Measurements from ENCODE around the gene MICAL2. TPM values are rescaled to one million over a fixed set of nuclear protein-coding genes. Genes with fewer than 3 reads are reported as not detected.

The MICAL2 gene
- total RNA-seq, 2 donors from 2014 or later: 194 TPM

DNA sequence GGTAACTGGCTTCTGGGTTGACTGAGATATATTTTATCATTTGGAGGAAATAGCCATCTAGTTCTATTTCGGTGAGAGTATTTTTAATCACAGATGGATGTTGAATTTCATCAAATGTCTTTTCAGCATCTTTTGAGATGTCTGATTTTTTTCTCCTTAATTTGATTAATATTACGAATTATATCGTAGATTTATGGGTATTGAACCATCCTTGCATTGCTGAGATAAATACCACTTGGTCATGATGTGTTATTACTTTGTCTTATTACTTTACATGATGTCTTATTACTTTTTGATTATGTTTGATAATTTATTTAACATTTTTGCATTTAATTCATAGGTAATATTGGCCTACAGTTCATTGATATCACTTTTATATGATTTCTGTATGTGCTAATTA lies 188.2 kb downstream of the MICAL2 start:
- TF ChIP-seq, protein P1, sequence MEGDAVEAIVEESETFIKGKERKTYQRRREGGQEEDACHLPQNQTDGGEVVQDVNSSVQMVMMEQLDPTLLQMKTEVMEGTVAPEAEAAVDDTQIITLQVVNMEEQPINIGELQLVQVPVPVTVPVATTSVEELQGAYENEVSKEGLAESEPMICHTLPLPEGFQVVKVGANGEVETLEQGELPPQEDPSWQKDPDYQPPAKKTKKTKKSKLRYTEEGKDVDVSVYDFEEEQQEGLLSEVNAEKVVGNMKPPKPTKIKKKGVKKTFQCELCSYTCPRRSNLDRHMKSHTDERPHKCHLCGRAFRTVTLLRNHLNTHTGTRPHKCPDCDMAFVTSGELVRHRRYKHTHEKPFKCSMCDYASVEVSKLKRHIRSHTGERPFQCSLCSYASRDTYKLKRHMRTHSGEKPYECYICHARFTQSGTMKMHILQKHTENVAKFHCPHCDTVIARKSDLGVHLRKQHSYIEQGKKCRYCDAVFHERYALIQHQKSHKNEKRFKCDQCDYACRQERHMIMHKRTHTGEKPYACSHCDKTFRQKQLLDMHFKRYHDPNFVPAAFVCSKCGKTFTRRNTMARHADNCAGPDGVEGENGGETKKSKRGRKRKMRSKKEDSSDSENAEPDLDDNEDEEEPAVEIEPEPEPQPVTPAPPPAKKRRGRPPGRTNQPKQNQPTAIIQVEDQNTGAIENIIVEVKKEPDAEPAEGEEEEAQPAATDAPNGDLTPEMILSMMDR (IDR thresholded peaks at IDR 0.05): no peak
- Histone ChIP-seq H3K9me3 (no peaks in the 10 kb centered on the region), H3K9ac (ENCODE audit: low read depth in 2 of 2, low read length in 2 of 2) (no peak overlapping the region), H3K4me1 (no peaks in the 10 kb centered on the region), H3K36me3 (no peaks in the 10 kb centered on the region), H3K27ac (no peak overlapping the region), H3K27me3 (no peaks in the 10 kb centered on the region), H3K4me3 (no peak overlapping the region)
- intact Hi-C loops (cut with DNase I): no loop called here
- no peak for DNase-seq

DNA sequence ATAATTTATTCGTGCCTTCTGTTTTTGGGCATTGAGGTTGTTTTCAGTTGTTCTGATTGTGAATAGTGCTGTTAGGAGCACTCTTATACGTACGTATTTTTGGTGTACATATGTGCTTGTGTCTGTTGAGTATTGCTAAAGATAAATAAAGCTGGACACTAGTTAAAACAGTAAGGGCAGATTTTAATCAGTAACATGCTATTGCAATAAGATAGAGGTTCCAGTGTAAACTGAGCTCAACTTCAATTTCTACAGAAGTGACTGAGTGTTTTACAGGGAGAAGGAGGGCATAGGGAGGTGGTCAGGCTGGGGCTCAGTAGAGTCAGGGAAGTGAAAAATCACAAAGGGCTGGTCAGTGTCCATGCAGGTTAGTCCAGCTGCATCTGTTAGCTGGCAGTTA lies 191.0 kb downstream of the MICAL2 start:
- Histone ChIP-seq H3K9me3 (no peaks in the 10 kb centered on the region), H3K9ac (ENCODE audit: low read depth in 2 of 2, low read length in 2 of 2) (no peak overlapping the region), H3K4me1 (no peaks in the 10 kb centered on the region), H3K27ac (no peak overlapping the region), H3K27me3 (no peaks in the 10 kb centered on the region), H3K36me3 (no peaks in the 10 kb centered on the region), H3K4me3 (no peak overlapping the region)
- intact Hi-C loops (cut with DNase I): no loop called here
- TF ChIP-seq, protein P1 (IDR thresholded peaks at IDR 0.05): no peak
- DNase-seq: no peak

DNA sequence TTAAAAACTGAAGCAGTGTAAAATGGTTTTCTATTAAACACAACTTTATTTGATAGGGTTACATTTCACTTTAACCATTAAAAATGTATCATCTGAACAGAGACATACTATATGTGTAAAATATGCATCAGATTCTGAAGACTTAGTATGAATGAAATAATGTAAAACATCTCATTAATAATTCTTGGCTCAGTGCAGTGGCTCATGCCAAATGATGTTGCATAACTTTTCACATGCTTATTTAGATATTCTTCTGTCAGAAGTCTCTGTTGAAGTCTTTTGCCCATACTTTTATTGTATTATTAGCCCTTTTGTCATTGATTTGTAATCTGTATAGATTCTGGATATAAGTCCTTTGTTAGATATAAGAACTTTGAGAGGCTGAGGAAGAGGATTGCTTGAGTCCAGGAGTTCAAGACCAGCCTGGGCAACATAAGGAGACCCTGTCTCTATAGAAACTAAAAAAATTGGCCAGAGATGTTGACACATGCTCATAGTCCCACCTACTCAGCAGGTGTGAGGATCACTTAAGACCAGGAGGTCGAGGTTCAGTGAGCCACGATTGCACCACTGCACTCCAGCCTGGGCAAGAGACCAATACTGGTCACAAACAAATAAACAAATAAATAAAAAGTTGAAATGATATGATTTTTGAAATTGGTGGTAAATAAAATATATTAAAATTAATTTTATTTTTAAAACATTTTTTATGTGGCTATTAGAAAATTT lies 193.2 kb downstream of the MICAL2 start:
- intact Hi-C loops (cut with DNase I): no loop called here
- H3K36me3 ChIP-seq: no peaks in the 10 kb centered on the region
- no peaks in the 10 kb centered on the region for H3K27me3 ChIP-seq
- no peak overlapping the region for H3K9ac ChIP-seq (ENCODE audit: low read depth in 2 of 2, low read length in 2 of 2)
- H3K27ac ChIP-seq: no peak overlapping the region
- TF ChIP-seq, protein P1 (IDR thresholded peaks at IDR 0.05): no peak
- H3K4me3 ChIP-seq: no peak overlapping the region
- no peaks in the 10 kb centered on the region for H3K9me3 ChIP-seq
- no peaks in the 10 kb centered on the region for H3K4me1 ChIP-seq
- no peak for DNase-seq

DNA sequence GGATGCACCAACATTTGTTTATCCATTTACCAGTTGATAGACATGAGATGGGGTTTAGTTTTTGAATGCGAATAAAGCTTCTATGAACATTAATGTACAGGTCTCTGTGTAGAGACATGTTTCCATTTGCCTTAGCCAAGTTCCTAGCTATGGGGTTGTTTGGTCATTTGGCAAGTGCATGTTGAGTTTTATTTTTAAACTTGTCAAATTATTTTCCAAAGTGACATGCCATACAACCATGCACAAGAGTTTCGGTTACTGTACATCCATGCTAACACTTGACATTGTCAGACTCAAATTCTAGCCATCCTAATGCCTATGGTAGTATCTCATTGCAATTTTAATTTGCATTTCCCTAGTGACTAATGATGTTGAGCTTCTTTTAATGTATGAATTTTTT lies 196.4 kb downstream of the MICAL2 start:
- no peak for DNase-seq
- H3K27me3 ChIP-seq: no peaks in the 10 kb centered on the region
- H3K9me3 ChIP-seq: no peaks in the 10 kb centered on the region
- no peak overlapping the region for H3K9ac ChIP-seq (ENCODE audit: low read depth in 2 of 2, low read length in 2 of 2)
- intact Hi-C loops (cut with DNase I): no loop called here
- H3K36me3 ChIP-seq: no peaks in the 10 kb centered on the region
- TF ChIP-seq, protein P1 (IDR thresholded peaks at IDR 0.05): no peak
- H3K4me3 ChIP-seq: no peak overlapping the region
- no peak overlapping the region for H3K27ac ChIP-seq
- H3K4me1 ChIP-seq: no peaks in the 10 kb centered on the region

DNA sequence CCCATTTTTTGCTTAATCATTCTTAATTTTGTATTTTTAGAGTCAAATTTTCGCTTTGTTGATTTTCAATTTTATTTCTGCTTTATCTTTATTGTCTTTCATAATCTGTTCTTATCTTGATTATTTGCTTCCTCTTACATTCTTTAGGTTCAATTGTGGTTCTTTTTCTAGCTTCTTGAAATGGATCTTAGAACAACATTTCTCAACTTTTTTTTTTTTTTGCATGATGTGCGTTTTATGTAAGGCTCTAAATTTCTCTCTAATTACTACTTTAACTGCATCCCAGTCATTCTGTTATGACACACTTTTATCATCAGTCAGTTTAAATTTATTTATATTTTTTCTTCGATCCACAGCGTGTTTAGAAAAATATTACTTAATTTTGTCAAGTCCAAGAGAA lies 201.7 kb downstream of the MICAL2 start:
- H3K9ac ChIP-seq (ENCODE audit: low read depth in 2 of 2, low read length in 2 of 2): no peak overlapping the region
- no peak for DNase-seq
- H3K27me3 ChIP-seq: no peaks in the 10 kb centered on the region
- no peaks in the 10 kb centered on the region for H3K36me3 ChIP-seq
- H3K4me1 ChIP-seq: no peaks in the 10 kb centered on the region
- TF ChIP-seq, protein P1 (IDR thresholded peaks at IDR 0.05): no peak
- H3K27ac ChIP-seq: no peak overlapping the region
- no peaks in the 10 kb centered on the region for H3K9me3 ChIP-seq
- no peak overlapping the region for H3K4me3 ChIP-seq
- intact Hi-C loops (cut with DNase I): no loop called here

Small RNA genes lying within 50 kb of the gene (microRNA-seq; reads per million reads assigned to microRNA genes)
- gene MIR6124: not detected

Other genes starting within 250 kb of the MICAL2 start
- gene DKK3, start 102.0 kb upstream of the MICAL2 start, total RNA-seq: 10 to 100 TPM in 1 of 2 donors, 1 to 10 TPM in 1; 7.4 to 19.6 TPM